Osteoblast (primary cell): ENCODE measurements around the gene CERKL. TPM values are rescaled to one million over a fixed set of nuclear protein-coding genes. Genes with fewer than 3 reads are reported as not detected.
"Not testable (repeated sequence)": the region's sequence is repeated elsewhere in the genome, so short reads cannot be mapped to it uniquely, and the experiment has no call there.

Source experiments
- DNase-seq: peaks from one replicate; pipeline ENCODE4 v3.0.0; 2011; ENCODE audit warnings: low spot score, mixed read lengths; ENCODE audit not compliant: insufficient read length; ENCODE audit errors: missing footprints
- H2AFZ ChIP-seq: 2 replicates; pipeline ENCODE4 v1.6.0; 2011; ENCODE audit warnings: mild to moderate bottlenecking, low read length
- H3K27ac ChIP-seq: 2 replicates; pipeline ENCODE4 v1.5.1; 2011; ENCODE audit warnings: mild to moderate bottlenecking, low read depth, low read length, moderate library complexity
- H3K27me3 ChIP-seq: 2 replicates; pipeline ENCODE4 v1.6.0; 2012; ENCODE audit warnings: mild to moderate bottlenecking, control low read depth, inconsistent platforms, low read length, moderate library complexity; ENCODE audit not compliant: insufficient read depth
- H3K36me3 ChIP-seq: 2 replicates; pipeline ENCODE4 v1.5.1; 2011; ENCODE audit warnings: mild to moderate bottlenecking, low read length, control low read depth, moderate library complexity; ENCODE audit not compliant: insufficient read depth
- H3K4me1 ChIP-seq: 2 replicates; pipeline ENCODE4 v1.5.1; 2011; ENCODE audit warnings: mild to moderate bottlenecking, low read length, control low read depth, moderate library complexity; ENCODE audit not compliant: insufficient read depth
- H3K4me2 ChIP-seq: 2 replicates; pipeline ENCODE4 v1.6.0; 2011; ENCODE audit warnings: mild to moderate bottlenecking, low read length; ENCODE audit not compliant: insufficient read depth
- H3K4me3 ChIP-seq: fragments of 200-600 bp; sonication (generic); 3 replicates; pipeline ENCODE4 v1.5.1; 2012; ENCODE audit warnings: mild to moderate bottlenecking, low read length, inconsistent platforms; ENCODE audit not compliant: insufficient read depth
- H3K79me2 ChIP-seq: 2 replicates; pipeline ENCODE4 v1.6.0; 2012; ENCODE audit warnings: mild to moderate bottlenecking, low read length, control low read depth, inconsistent platforms; ENCODE audit not compliant: insufficient read depth
- H3K9me3 ChIP-seq: 2 replicates; pipeline ENCODE4 v1.5.1; 2011; ENCODE audit warnings: low read depth, low read length, control low read depth
- H4K20me1 ChIP-seq: 2 replicates; pipeline ENCODE4 v1.6.0; 2012; ENCODE audit warnings: mild to moderate bottlenecking, low read length, control low read depth; ENCODE audit not compliant: insufficient read depth
- total RNA-seq: library from RNA; depleted of rRNA; stranded (reverse); fragments of >200 nt; gene quantifications from 2 replicates; pipeline ENCODE4 v1.2.3, GENCODE V29; 2012
- TF ChIP-seq, protein P1 (sequence below): IDR thresholded peaks from 2 replicates; pipeline ENCODE4 v1.5.1; 2011; ENCODE audit warnings: mild to moderate bottlenecking, low read depth, low read length, moderate library complexity; ENCODE audit errors: extremely low read depth

CERKL gene, protein sequence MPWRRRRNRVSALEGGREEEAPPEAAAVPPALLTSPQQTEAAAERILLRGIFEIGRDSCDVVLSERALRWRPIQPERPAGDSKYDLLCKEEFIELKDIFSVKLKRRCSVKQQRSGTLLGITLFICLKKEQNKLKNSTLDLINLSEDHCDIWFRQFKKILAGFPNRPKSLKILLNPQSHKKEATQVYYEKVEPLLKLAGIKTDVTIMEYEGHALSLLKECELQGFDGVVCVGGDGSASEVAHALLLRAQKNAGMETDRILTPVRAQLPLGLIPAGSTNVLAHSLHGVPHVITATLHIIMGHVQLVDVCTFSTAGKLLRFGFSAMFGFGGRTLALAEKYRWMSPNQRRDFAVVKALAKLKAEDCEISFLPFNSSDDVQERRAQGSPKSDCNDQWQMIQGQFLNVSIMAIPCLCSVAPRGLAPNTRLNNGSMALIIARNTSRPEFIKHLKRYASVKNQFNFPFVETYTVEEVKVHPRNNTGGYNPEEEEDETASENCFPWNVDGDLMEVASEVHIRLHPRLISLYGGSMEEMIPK
- under 0.01 TPM in 1 of 2 replicates, not detected in the other for total RNA-seq

DNA sequence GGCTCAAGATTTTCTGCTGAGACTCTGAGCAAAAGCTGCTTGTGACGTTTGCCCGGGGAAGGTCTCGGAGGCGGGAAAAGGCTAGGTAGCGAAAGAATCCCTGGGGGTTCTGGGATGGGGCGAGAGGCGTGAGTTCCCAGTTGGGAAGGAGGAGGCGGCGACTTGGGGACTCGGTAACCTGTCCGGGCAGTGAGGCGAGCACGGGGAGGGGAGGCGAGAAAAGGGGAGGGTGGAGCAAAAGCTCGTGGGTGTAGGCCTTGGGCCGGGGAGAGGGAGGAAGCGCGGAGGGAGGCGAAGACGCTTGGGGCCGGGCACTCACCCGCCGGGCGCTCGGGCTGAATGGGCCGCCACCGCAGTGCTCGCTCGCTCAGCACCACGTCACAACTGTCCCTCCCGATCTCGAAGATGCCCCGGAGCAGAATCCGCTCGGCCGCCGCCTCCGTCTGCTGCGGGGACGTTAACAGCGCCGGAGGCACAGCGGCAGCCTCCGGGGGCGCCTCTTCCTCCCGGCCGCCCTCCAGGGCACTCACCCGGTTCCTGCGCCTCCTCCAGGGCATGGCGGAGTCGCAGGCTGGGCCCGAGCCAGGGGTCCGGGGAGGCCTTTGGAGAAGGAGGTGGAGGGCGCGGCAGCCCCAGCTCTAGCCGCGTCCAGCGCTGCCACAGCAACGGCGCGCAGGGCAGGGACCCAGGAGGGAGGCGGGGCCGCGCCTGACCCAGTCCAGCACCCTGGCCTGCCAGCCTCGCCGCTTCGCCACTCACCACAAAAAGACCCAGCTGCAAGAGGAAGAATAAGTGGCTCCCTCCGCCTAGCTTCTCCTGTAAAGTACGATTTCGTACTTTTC lies at the start of gene CERKL:
Gene CERKL, minus strand, starts transcription at position 656 of the 842 bp plus-strand sequence. Its CDS starts 99 bp downstream, at position 557.
- H3K27me3 ChIP-seq, result peaks cover 22% of the 10 kb centered on the region
- H3K79me2 ChIP-seq, result no peaks in the 10 kb centered on the region
- H3K36me3 ChIP-seq, result no peaks in the 10 kb centered on the region
- peak; percentile 89 for DNase-seq
- no peaks in the 10 kb centered on the region for H3K4me1 ChIP-seq
- H3K4me3 ChIP-seq, result peak within 1 kb of the TSS; percentile 70
- TF ChIP-seq, protein P1, sequence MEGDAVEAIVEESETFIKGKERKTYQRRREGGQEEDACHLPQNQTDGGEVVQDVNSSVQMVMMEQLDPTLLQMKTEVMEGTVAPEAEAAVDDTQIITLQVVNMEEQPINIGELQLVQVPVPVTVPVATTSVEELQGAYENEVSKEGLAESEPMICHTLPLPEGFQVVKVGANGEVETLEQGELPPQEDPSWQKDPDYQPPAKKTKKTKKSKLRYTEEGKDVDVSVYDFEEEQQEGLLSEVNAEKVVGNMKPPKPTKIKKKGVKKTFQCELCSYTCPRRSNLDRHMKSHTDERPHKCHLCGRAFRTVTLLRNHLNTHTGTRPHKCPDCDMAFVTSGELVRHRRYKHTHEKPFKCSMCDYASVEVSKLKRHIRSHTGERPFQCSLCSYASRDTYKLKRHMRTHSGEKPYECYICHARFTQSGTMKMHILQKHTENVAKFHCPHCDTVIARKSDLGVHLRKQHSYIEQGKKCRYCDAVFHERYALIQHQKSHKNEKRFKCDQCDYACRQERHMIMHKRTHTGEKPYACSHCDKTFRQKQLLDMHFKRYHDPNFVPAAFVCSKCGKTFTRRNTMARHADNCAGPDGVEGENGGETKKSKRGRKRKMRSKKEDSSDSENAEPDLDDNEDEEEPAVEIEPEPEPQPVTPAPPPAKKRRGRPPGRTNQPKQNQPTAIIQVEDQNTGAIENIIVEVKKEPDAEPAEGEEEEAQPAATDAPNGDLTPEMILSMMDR, result no peak
- peak within 1 kb of the TSS; percentile 85 for H3K4me2 ChIP-seq
- H3K9me3 ChIP-seq, result no peaks in the 10 kb centered on the region
- peak within 1 kb of the TSS; percentile 84 for H2AFZ ChIP-seq
- H3K27ac ChIP-seq, result no peak within 1 kb of the TSS
- H4K20me1 ChIP-seq, result no peaks in the 10 kb centered on the region

DNA sequence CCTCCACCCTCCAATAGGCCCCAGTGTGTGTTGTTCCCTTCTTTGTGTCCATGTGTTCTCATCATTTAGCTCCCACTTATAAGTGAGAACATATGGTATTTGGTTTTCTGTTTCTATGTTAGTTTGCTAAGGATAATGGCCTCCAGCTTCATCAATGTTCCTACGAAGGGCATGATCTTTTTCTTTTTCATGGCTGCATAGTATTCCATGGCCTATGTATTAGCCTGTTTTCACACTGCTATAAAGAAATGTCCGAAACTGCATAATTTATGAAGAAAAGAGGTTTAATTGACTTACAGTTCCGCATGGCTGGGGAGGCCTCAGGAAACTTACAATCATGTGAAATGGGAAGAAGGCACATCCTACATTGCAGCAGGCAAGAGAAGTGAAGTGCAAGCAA lies 45.6 kb upstream of the CERKL start:
- not testable (repeated sequence) for DNase-seq

DNA sequence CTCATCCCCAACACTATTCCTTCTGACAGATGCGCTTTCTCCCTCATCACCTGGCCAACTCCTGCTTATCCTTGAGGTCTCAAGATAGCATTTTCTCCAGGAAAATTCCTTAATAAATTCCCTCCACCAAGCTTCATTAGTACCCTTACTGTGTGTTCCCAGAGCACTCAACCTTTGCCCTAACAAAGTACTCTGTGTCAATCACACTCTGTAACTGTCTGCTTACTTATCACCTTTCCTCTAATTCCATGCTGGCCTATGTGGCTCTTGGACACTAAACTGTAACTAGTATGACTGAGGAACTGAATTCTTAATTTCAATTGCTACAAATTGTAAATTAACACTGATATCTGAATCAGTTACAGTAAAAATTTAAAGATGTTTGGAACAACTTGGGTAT lies 41.3 kb upstream of the CERKL start:
- Histone ChIP-seq H3K79me2 (no peaks in the 10 kb centered on the region), H3K4me3 (no peak overlapping the region), H3K4me2 (no peak overlapping the region)

More for the DNA sequence above, 45.6 kb upstream of the CERKL start:
- not testable (repeated sequence) for H3K79me2 ChIP-seq, H3K4me3 ChIP-seq, H3K27me3 ChIP-seq, H3K27ac ChIP-seq, H3K9me3 ChIP-seq, H3K36me3 ChIP-seq, H2AFZ ChIP-seq, H3K4me1 ChIP-seq, H3K4me2 ChIP-seq, H4K20me1 ChIP-seq

DNA sequence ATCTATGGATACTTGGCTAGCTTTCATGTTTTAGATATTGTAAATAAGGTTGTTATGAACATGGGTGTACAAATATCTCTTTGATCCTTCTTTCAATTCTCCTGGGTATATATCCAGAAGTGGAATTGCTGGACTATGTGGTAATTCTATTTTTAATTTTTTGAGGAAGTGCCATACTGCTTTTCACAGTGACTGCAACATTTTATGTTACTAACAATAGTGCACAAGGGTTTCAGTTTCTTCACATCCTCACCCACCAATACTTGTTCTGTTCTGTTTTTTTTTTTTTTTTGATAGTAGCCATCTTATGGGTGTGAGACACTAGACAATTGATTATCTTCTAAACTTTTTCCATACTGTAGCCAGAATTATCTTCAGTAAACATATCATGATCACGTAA lies 40.7 kb upstream of the CERKL start:
- H2AFZ ChIP-seq, result no peak overlapping the region
- TF ChIP-seq, protein P1, result no peak
- no peak for DNase-seq
- no peaks in the 10 kb centered on the region for H3K79me2 ChIP-seq
- H4K20me1 ChIP-seq, result no peaks in the 10 kb centered on the region
- H3K4me1 ChIP-seq, result no peaks in the 10 kb centered on the region
- H3K4me2 ChIP-seq, result no peak overlapping the region
- no peak overlapping the region for H3K27ac ChIP-seq
- H3K9me3 ChIP-seq, result no peaks in the 10 kb centered on the region
- no peak overlapping the region for H3K4me3 ChIP-seq
- peaks cover 3% of the 10 kb centered on the region for H3K27me3 ChIP-seq
- H3K36me3 ChIP-seq, result no peaks in the 10 kb centered on the region

More for the DNA sequence above, 41.3 kb upstream of the CERKL start:
- no peak overlapping the region for H2AFZ ChIP-seq
- H4K20me1 ChIP-seq, result no peaks in the 10 kb centered on the region
- no peak overlapping the region for H3K27ac ChIP-seq
- TF ChIP-seq, protein P1, result no peak
- DNase-seq, result no peak
- no peaks in the 10 kb centered on the region for H3K9me3 ChIP-seq
- H3K27me3 ChIP-seq, result peaks cover 3% of the 10 kb centered on the region
- no peaks in the 10 kb centered on the region for H3K4me1 ChIP-seq
- no peaks in the 10 kb centered on the region for H3K36me3 ChIP-seq
